Measurements from ENCODE around the gene FHOD3. TPM values are rescaled to one million over a fixed set of nuclear protein-coding genes. Genes with fewer than 3 reads are reported as not detected.

The FHOD3 gene
- total RNA-seq, 4 donors from 2014 or later, result 24.1 to 51.4 (median 33.8) TPM

- Histone ChIP-seq H3K27me3 (no peaks in the 10 kb centered on the region), H3K9me3 (no peaks in the 10 kb centered on the region), H3K4me1 (peaks cover 0 to 19% (median 0%) of the 10 kb centered on the region in 4 donors), H3K27ac (replicated peaks in 1 of 4) (no peak overlapping the region), H3K4me3 (no peak overlapping the region), H3K36me3 (no peaks in the 10 kb centered on the region)
- intact Hi-C loops (cut with DNase I), result no loop called here
- WGBS, result 83% methylated on average over 8 of the region's 8 CpGs
- TF ChIP-seq EP300 (IDR thresholded peaks at IDR 0.05), result no peak
- no peak for TF ChIP-seq POLR2A (IDR thresholded peaks at IDR 0.05; ENCODE audit: low read depth)
- TF ChIP-seq POLR2AphosphoS5 (IDR thresholded peaks at IDR 0.05), result no peak
- no peak for TF ChIP-seq CTCF (IDR thresholded peaks at IDR 0.05)
- DNase-seq (ENCODE audit: extremely low spot score), result no peak
Measured at GRCh38 chr18:36469461-36469860, 171.9 kb downstream of the FHOD3 start.

GRCh38 chr18:36470896-36471295, 173.4 kb downstream of the FHOD3 start:
- H3K27ac ChIP-seq (replicated peaks in 1 of 4), result no peak overlapping the region
- 83% methylated on average over 6 of the region's 7 CpGs for WGBS
- intact Hi-C loops (cut with DNase I), result no loop called here

GRCh38 chr18:36471393-36471792, 173.9 kb downstream of the FHOD3 start:
- no peaks in the 10 kb centered on the region for H3K27me3 ChIP-seq
- no peak for DNase-seq (ENCODE audit: extremely low spot score)
- H3K4me1 ChIP-seq, result peaks cover 0 to 11% (median 0%) of the 10 kb centered on the region in 4 donors
- TF ChIP-seq EP300 (IDR thresholded peaks at IDR 0.05) (no peak), POLR2AphosphoS5 (IDR thresholded peaks at IDR 0.05) (no peak), POLR2A (IDR thresholded peaks at IDR 0.05; ENCODE audit: low read depth) (no peak)
- H3K4me3 ChIP-seq, result no peak overlapping the region
- no peaks in the 10 kb centered on the region for H3K9me3 ChIP-seq
- WGBS, result 54% methylated on average over 5 of the region's 5 CpGs
- H3K27ac ChIP-seq (replicated peaks in 1 of 4), result no peak overlapping the region
- no peaks in the 10 kb centered on the region for H3K36me3 ChIP-seq
- intact Hi-C loops (cut with DNase I), result no loop called here

More at GRCh38 chr18:36470896-36471295, 173.4 kb downstream of the FHOD3 start:
- no peaks in the 10 kb centered on the region for H3K27me3 ChIP-seq
- DNase-seq (ENCODE audit: extremely low spot score), result no peak
- TF ChIP-seq EP300 (IDR thresholded peaks at IDR 0.05), result no peak
- TF ChIP-seq CTCF (IDR thresholded peaks at IDR 0.05), result no peak
- TF ChIP-seq POLR2AphosphoS5 (IDR thresholded peaks at IDR 0.05), result no peak
- no peak for TF ChIP-seq POLR2A (IDR thresholded peaks at IDR 0.05; ENCODE audit: low read depth)
- H3K4me3 ChIP-seq, result no peak overlapping the region
- H3K9me3 ChIP-seq, result no peaks in the 10 kb centered on the region
- H3K4me1 ChIP-seq, result peaks cover 0 to 11% (median 0%) of the 10 kb centered on the region in 4 donors
- H3K36me3 ChIP-seq, result no peaks in the 10 kb centered on the region

- H3K27ac ChIP-seq (replicated peaks in 1 of 4), result no peak overlapping the region
- intact Hi-C loops (cut with DNase I), result no loop called here
- TF ChIP-seq EP300 (IDR thresholded peaks at IDR 0.05) (no peak), CTCF (IDR thresholded peaks at IDR 0.05) (no peak), POLR2AphosphoS5 (IDR thresholded peaks at IDR 0.05) (no peak), POLR2A (IDR thresholded peaks at IDR 0.05; ENCODE audit: low read depth) (no peak)
- no peak overlapping the region for H3K4me3 ChIP-seq
- H3K4me1 ChIP-seq, result peaks cover 0 to 1% (median 0%) of the 10 kb centered on the region in 4 donors
- DNase-seq (ENCODE audit: extremely low spot score), result no peak
- H3K27me3 ChIP-seq, result no peaks in the 10 kb centered on the region
- no peaks in the 10 kb centered on the region for H3K36me3 ChIP-seq
- 89% methylated on average over 3 of the region's 4 CpGs for WGBS
- H3K9me3 ChIP-seq, result no peaks in the 10 kb centered on the region
Measured at GRCh38 chr18:36476433-36476832, 178.9 kb downstream of the FHOD3 start.

GRCh38 chr18:36477776-36478175, 180.3 kb downstream of the FHOD3 start:
- Histone ChIP-seq H3K4me3 (no peak overlapping the region), H3K4me1 (peaks cover 0 to 3% (median 0%) of the 10 kb centered on the region in 4 donors), H3K27me3 (no peaks in the 10 kb centered on the region), H3K27ac (replicated peaks in 1 of 4) (no peak overlapping the region), H3K9me3 (no peaks in the 10 kb centered on the region), H3K36me3 (no peaks in the 10 kb centered on the region)
- no peak for DNase-seq (ENCODE audit: extremely low spot score)
- intact Hi-C loops (cut with DNase I), result no loop called here
- WGBS, result 95% methylated on average over 3 of the region's 3 CpGs
- TF ChIP-seq POLR2AphosphoS5 (IDR thresholded peaks at IDR 0.05) (no peak), CTCF (IDR thresholded peaks at IDR 0.05) (no peak), EP300 (IDR thresholded peaks at IDR 0.05) (no peak), POLR2A (IDR thresholded peaks at IDR 0.05; ENCODE audit: low read depth) (no peak)

Data from esophagus muscularis mucosa (tissue), 4 donors.